Measurements from ENCODE around the gene GNAT1. TPM values are rescaled to one million over a fixed set of nuclear protein-coding genes. Genes with fewer than 3 reads are reported as not detected.

GNAT1 gene
- total RNA-seq, 1 donor from 2014 or later, result not detected

GRCh38 chr3:50183755-50184154 lies 7.7 kb upstream of the GNAT1 start:
- Histone ChIP-seq H3K27me3 (no peaks in the 10 kb centered on the region), H3K9me3 (no peaks in the 10 kb centered on the region), H3K27ac (no peak overlapping the region), H3K4me3 (no peak overlapping the region), H3K36me3 (no peaks in the 10 kb centered on the region), H3K4me1 (no peaks in the 10 kb centered on the region)
- ATAC-seq, result no peak
- intact Hi-C loops (cut with DNase I), result no loop called here
- no peak for DNase-seq
- no peak for TF ChIP-seq CTCF (IDR thresholded peaks at IDR 0.05)

- ATAC-seq (no peak), DNase-seq (no peak)
- Histone ChIP-seq H3K9me3 (no peaks in the 10 kb centered on the region), H3K36me3 (no peaks in the 10 kb centered on the region), H3K27me3 (no peaks in the 10 kb centered on the region), H3K4me3 (no peak overlapping the region), H3K4me1 (no peaks in the 10 kb centered on the region), H3K27ac (no peak overlapping the region)
- TF ChIP-seq CTCF (IDR thresholded peaks at IDR 0.05), result no peak
- intact Hi-C loops (cut with DNase I), result no loop called here
These were observed 7.0 kb upstream of the GNAT1 start for GRCh38 chr3:50184242-50184978.

GRCh38 chr3:50185230-50185629 lies 6.2 kb upstream of the GNAT1 start:
- Histone ChIP-seq H3K27me3 (no peaks in the 10 kb centered on the region), H3K9me3 (no peaks in the 10 kb centered on the region), H3K27ac (no peak overlapping the region), H3K4me1 (no peaks in the 10 kb centered on the region), H3K4me3 (no peak overlapping the region), H3K36me3 (no peaks in the 10 kb centered on the region)
- intact Hi-C loops (cut with DNase I), result loop anchor here (5.0 kb wide), 1 partner anchor 63 kb away; no protein-coding TSS in a partner anchor
- DNase-seq, result no peak
- no peak for ATAC-seq
- no peak for TF ChIP-seq CTCF (IDR thresholded peaks at IDR 0.05)

GRCh38 chr3:50186096-50186495 lies 5.3 kb upstream of the GNAT1 start:
- TF ChIP-seq CTCF (IDR thresholded peaks at IDR 0.05), result no peak
- Histone ChIP-seq H3K27me3 (no peaks in the 10 kb centered on the region), H3K27ac (no peak overlapping the region), H3K36me3 (no peaks in the 10 kb centered on the region), H3K4me3 (no peak overlapping the region), H3K9me3 (no peaks in the 10 kb centered on the region), H3K4me1 (no peaks in the 10 kb centered on the region)
- no peak for ATAC-seq
- intact Hi-C loops (cut with DNase I), result loop anchor here (5.0 kb wide), 1 partner anchor 64 kb away; no protein-coding TSS in a partner anchor
- DNase-seq, result no peak

GRCh38 chr3:50187750-50188149 lies 3.7 kb upstream of the GNAT1 start:
- H3K27ac ChIP-seq, result no peak overlapping the region
- no peak for TF ChIP-seq CTCF (IDR thresholded peaks at IDR 0.05)
- DNase-seq (no peak), ATAC-seq (no peak)
- intact Hi-C loops (cut with DNase I), result loop anchor here (5.0 kb wide), 1 partner anchor 65 kb away; no protein-coding TSS in a partner anchor
- H3K4me1 ChIP-seq, result peaks cover 1% of the 10 kb centered on the region
- H3K36me3 ChIP-seq, result no peaks in the 10 kb centered on the region
- peaks cover 1% of the 10 kb centered on the region for H3K27me3 ChIP-seq
- no peaks in the 10 kb centered on the region for H3K9me3 ChIP-seq
- H3K4me3 ChIP-seq, result no peak overlapping the region

All from upper lobe of right lung (tissue), 1 donor.